NCI-H2107 treated with DMSO at 0.1 percent for 48 hours (cell line): ENCODE results near the gene TNIP3.

ENCODE experiments used
- DNase-seq: peaks from one replicate; lab custom pipeline; 2025; ENCODE audit not compliant: unreplicated experiment; lab: John Stamatoyannopoulos, UW

The TNIP3 gene

DNA sequence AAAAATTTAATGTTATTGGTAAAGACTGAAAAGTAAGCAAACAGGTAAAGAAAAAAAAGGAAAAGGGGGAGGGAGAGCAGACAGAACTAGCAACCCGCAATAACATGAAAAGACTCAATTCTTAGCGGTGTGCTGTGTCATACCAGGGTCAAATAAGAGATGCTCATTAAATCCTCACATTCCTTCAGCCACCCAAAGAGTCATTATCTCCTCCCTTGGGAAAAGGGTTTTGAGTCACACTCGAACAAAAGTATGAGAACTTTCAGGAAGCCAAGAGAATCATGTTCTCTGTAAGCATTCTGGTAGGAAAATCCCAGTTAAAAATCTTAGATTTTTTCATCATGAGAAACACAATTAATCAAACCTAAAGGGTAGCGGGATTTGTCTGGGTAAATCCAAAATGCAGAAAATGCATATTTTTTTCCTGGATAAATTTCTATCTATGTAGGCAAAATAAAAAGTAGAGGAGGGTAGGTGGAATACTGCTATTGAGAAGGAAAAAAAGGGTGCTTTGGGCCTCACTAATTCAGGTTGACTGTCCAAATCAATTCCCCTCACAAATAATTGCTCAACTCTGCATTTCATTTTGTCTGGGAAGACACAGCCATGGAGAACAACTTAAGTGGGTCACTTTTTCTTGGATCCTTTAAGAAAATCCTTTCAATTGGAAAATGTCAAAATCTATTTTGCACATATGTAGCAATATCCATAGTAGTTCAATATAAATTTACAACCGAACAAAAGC, 23.2 kb downstream of the TNIP3 start:
- DNase-seq: no peak

DNA sequence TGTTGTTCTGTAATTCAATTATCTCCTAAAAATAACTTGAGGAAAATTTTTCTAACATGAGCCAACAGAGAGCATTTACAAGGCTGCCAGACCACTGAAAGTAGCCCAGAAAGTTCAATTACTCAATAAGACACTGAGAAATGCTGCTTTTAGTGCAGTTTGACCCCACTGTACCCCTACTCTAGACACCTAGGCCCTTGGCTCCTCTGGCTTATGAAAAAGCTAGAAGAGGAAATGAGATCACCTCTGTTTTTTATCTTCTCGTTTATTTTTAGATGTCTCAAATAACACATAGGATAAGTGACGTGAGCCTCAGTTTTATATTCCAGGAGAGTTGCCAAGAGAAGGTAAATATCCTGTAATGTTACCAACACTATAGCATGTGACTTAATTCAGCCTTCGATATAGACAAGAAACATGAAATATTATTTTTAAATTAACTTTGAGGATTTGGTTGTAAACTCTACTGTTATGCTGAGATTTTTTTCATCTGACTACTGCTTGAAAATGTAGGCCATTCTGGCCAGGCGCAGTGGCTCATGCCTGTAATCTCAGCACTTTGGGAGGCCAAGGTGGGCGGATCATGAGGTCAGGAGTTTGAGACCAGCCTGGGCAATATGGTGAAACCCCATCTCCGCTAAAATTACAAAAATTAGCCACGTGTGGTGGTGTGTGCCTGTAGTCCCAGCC, 24.4 kb downstream of the TNIP3 start:
- no peak for DNase-seq

DNA sequence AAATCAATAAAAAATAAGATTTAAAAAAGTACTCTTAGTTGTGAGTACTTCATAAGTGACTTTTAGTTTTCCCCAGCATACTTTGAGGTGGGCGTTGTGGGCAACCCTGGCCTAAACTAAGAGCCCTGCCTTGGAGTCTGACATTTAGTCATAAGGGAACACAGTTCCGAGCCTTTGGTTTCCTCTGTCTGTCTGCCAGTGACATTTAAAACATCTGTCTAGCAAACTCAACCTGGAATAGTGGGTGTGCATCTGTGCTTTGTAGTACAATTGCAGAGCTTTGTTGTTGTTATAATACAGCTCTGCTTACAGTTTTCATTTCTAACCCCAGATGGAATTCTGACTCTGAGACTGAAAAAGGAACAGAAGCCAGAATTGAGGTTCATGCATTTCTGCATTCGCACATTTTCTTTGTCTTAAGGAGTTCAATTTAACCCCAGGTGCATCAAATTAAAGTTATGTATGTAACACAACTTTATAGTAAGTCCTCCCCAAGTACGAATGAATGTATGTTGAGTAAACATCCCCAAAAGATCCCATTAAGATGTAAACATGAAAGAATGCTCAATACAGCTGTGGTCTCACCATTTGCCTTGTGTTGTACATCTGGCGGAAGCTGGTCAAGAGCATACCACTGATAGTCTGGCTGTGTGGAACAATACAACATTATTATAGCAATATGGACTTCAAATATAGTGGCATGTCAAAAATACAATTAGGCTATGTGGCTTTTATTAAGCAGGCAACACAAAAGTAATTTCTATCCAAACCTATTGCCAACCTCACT, 25.9 kb downstream of the TNIP3 start:
- no peak for DNase-seq

DNA sequence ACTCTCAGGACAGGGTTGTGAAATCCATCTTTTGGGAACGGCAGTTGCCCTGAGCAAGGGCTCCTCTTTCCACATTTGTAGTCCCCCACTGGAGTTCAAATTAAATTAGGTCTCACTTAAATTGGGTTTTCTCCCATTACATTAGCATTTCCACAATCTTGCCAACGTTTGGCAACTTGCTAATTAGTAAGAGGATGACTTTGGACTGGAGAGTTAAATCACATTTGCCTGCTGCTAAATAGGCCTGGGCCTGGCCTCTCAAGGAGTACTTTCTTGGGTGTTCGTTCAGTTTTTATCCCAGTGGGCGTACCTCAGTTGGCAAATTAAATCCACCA, 33.8 kb downstream of the TNIP3 start:
- no peak for DNase-seq

DNA sequence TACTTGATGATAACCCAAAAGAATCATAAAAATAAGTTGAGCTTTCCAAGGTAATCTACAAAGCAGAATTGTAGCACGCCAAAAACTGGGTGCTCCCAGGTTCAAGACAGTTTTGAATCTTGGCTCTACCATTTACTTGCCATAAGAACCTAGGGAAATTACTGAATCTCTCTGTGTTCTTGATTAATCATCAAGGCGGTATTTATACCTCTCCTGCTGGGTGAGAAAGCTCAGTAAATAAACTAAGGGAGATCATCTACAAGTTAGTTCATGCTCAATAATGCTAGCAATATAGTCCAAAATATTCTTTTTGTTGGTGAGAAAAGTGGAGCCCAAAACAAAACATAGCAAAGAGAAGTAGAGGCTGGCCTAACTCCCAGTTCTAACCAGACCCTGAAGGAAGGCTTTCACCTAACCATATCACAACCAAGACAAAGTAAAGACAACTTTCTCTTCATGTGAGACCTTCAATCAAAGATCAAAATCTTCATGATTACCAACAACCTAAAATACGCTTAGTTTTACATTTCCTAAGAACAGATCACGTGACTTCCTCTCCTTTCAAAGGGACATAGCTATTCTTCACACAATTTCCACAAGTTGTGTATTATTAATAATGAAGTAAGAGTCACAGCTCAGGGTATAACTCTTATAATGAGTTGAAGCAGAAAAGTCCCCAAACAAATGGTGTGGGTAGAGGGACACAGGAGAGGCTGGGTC, 34.4 kb downstream of the TNIP3 start:
- DNase-seq: no peak

DNA sequence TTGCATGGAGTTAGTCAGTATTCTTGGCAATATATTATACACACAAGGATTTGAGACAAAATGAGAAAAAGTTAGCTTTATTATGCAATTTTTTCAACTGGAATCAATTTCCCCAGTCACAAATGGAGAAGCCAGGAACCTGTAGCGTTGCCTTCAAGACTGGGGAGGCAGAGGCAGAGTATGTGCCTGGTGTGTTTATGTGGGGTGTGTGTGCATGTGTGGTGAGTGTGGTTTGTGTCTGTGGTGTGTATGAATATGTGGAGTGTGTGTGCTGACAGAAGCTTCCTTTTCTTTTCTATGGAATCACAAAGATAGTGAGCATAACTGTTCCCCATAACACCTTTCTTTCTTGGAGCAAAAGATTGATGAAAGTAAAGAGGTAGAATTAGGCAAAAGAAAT, 37.0 kb downstream of the TNIP3 start:
- DNase-seq: no peak

DNA sequence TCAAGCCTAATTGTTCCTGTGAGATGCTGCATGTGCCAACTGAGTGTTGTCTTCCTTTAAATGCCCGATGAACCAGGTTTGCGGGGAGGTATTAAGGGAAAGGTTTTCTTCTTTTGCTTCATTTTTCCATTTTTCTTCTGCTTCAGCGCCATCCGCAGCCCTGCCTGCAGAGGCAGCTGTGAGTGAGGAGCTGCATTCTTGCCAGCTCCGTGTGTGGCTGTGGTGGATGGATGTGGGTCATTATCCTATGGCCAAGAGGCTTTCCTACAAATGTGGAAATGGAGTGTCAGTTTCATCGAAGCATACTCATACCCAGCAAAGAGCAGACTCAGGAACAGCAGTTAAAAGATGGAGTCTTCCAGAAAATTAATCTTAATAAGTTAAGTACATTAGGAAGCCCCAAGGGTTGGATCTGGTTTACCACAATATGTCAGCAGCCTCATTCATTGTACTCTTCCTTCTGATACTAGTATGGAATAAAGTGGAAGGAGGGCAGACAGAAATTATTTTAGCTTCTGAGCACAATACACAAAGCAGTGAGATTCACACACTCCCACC, 37.6 kb downstream of the TNIP3 start:
- DNase-seq: no peak

DNA sequence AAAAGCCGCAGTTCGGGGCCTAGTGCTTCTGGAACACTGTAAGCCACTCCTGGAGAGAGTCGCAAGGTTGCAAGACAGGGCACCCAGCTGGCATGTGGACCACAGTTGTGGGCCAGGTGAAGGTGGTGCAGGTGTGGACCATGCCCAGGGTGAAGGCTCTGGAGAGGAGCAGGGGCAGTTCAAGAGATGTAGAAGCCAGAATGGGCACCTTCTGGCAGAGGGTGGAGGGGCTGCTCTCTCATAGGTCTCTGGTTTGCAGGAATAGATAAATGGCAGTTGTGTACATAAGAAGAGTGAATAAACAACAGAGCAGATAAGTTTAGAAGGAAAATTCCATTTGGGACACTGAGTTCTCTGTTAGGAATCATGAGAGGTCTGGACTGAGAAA, 38.6 kb downstream of the TNIP3 start:
- no peak for DNase-seq

DNA sequence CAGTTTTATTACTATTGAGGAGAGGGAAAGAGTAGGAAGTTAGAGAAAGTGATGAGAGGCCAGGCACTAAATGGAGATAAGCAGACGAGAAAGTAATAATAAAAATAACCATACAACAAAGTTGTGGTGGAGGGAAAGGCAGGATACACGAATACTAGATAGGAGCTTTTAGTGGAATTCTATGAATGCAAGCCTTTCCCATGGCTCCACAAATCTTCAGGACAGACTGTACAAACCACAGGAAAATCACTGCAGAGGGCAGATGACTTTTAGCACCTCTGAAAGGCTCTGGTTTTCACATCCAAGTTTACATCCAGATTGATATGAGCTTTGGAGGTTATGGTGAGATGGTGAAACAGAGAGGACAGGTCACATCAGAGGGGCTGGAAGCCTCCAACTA, 41.5 kb downstream of the TNIP3 start:
- no peak for DNase-seq

DNA sequence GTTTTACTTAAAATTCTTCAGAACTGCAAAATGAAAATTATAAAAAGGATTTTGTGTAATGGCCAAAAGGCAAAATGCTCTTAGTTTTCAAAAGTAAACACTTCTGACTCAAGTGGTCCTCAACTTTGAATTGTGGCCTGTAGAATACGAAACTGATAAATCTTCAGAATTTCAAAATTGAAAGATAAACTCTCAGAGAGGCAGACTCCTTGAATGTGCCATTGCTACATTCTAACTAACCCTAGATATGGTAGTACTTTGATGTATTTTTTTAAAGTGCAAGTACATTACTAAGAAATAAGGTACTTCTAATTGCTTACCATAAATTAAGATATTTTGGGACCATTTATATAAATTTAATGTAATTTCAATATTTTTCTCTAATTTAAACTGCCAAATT, 44.4 kb downstream of the TNIP3 start:
- no peak for DNase-seq

DNA sequence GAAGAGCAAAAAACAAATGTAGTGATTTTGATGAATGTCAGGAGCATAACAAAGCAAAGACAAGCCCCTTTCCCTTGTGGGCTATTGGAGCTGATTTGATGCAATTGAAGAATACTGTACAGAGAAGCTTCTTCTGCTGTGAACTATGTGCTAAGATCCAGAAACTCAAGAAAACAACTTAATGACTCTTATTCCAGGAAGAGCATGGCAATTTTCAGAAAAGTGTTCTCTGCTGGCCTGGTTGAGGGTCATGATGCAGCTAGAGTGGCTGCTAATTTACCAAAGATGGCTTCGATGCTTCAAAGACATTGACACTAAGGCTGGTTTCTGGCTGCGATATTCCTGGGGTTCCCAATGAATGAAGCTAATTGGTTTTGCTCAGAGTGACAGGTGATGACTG, 45.8 kb downstream of the TNIP3 start:
- no peak for DNase-seq

DNA sequence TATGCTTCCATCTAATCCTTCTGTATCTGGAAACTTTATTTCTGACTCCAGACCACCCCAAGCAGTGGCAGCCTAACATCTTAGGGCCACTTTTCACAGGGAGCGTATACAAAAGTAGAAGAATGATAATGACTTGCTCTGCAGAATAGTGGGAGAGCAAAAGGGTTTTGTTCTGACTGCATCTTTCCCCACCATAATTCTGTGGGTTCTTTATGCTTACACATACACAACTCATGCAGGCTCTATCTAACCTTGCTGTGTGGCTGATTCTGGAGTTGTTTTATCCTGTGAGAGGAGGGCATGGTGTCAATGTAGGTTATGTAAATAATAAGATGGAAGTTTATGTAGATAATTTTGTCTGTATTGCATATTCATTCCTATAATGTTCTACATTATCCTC, 49.4 kb downstream of the TNIP3 start:
- no peak for DNase-seq

DNA sequence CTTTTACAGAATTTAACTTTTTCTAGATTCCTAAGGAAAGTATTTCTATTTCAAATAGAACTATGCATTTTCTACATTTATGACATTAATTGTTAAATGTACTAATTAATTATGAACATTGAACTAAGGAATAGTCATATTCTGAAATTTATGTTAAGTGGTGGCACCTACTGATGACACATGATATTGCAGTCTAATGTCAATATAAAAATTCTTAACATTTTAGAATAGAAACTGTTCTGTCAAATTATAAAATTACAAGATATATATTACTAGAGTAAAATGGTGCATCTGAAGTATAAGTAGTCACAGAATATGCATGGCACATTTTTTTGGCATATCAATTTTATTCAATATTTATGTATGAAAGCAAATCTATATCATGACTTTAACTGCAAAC, 51.6 kb downstream of the TNIP3 start:
- DNase-seq: no peak

DNA sequence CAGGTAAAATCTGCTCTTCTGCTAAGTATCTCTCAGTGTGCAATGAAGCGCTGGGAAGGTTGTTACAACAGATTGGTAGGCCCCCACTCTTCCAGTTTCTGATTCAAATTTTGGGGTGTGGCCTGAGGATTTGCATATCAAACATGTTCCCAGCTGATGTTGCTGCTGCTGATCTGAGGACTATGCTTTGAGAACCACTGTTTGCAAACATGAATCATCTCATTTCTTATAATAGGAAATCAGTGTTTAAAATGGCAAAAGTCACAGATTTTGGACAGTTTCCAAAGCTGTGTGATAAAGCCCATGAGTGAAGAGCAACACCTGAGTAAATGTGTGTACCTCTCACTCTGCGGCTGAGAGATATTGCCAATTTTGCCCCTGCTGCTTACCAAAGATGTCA, 55.6 kb downstream of the TNIP3 start:
- no peak for DNase-seq

DNA sequence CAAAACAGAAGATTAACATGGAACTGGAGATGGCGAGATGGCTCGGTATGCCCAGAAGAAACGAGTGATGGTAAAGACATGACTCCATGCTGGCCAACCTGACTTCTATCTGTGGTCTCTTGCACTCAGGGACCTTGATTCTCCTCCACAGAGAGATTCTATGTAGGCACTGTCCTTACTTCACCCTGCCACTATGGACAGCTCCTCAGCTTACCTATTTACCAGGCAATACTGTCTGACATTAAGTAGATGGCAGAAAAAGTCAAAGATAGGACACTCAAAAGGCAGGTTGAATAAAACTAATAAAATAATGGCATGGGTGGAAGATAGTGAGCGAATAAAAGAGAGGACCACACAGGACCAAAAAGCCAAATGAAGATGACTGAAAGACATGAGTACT, 56.6 kb downstream of the TNIP3 start:
- no peak for DNase-seq

DNA sequence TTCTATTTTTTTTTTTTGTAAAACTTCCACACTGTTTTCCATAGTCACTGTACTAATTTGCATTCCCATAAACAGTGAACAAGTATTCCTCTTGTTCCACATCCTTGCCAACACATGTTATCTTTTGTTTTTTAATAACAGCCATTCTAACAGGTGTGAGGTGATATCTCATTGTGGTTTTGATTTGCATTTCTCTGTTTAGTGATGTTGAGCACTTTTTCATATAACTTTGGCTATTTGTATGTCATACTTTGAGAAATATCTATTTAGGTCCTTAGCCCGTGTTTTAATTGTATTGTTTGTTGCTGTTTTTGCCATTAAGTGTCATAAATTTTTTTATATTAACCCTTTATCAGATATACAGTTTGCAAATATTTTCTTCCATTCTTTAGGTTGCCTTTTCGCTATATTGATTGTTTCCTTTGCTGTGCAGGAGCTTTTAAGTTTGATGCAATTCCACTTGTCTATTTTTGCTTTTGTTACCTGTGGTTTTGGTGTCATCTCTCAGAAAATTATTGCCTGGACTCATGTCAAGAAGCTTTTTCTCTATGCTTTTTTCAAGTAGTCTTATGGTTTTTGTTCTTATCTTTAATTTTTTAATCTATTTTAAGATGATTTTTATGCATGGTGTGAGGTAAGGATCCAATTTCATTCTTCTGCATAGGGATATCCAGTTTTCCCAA, 63.9 kb downstream of the TNIP3 start:
- no peak for DNase-seq

DNA sequence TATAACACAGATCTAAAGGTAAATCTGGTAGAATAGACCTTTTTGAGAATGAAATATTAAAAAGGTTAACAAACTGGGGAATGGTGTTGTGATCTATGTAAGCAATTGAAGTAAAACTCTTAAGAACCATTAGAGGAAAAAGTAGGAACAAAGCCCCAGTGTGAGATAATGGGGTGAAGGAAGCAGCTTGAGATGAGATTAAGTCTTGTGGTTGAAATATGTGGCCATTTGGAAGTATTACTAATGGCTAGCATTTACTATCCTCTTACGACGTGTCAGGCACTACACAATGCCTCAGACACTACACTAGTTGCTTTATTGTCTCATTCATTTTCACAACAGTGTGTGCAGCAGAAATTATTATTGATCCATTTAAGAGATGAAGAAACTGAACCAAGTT, 65.9 kb downstream of the TNIP3 start:
- no peak for DNase-seq

DNA sequence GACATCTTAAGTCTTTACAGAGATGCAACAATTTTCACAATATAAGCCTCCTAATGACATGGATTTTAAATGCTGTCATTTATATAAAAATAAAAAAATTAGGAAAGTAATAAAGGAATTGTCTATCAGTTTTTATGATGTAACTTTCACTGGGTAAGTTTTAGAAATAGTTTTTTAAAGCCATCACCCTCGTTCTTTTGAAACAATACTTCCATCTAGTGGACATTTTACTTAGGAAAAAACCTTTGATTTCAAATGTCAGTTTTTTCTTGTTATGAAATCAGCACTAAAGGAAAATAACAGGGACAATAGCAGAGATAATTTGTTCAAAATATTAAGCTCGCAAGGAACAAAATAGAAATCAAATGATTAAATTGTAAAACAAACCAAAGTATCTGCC, 67.5 kb downstream of the TNIP3 start:
- DNase-seq: peak; percentile 3

DNA sequence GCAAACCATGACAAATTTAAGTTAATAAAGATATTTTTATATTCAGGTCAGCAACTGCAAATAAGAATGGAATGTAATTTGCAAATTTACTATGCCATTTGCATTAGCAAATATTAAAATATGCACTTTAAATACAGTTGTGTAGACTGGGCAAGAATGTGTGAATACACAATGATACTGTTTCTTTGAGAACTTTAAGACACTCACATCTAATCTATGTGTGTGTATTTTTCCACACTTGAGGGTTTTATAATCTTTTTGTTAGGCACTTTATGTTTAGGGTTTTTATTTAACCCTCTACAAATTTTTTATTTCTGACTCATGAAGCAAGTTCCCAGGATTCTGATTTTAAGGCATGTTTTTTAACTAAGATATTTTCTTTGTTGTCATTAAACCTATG, 67.9 kb downstream of the TNIP3 start:
- DNase-seq: no peak

DNA sequence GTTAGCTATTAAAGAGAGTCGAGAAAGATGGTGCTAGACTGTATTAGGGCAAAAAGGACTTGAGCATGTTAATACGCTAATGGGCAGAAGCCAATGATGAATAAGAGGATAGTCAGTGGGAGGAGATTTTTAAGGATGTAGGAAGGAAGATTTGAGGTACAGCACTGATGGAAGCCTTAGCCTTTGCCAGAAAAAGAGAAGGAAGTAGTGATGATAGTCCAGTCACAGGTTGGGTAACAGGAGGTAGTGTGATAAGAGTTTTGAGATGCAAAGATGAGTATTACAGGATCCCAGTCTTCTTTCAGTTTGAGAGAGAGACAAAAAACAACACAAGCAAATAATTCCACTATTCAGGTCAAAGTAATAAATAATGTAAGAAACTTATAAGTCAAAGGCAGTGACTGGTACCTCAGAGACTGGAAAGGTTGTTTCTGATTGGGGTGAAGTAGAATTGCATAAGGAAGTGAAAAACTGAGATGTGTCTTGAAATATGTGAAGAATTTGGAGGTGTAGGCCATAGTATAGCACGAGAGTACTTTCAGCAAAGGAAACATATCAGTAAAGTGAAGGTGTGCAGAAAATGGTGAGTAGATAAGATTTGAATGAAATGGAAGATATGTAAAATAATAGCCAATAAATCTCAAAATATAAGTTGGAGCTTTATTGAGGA, 69.7 kb downstream of the TNIP3 start:
- DNase-seq: no peak
